Loucy (cell line): ENCODE measurements around the gene IGF1R.

Source experiments
- CTCF ChIP-seq: fragments of 200-600 bp; sonication (generic); conservative IDR thresholded peaks from 2 replicates; pipeline ENCODE4 v1.5.1; 2014; ENCODE audit warnings: mild to moderate bottlenecking, antibody characterized with exemption, low read length
- EZH2phosphoT487 ChIP-seq: fragments of 200-600 bp; IDR thresholded peaks from 2 replicates; pipeline ENCODE4 v1.6.1; 2018; ENCODE audit warnings: antibody characterized with exemption, mild to moderate bottlenecking, moderate library complexity, borderline replicate concordance

DNA sequence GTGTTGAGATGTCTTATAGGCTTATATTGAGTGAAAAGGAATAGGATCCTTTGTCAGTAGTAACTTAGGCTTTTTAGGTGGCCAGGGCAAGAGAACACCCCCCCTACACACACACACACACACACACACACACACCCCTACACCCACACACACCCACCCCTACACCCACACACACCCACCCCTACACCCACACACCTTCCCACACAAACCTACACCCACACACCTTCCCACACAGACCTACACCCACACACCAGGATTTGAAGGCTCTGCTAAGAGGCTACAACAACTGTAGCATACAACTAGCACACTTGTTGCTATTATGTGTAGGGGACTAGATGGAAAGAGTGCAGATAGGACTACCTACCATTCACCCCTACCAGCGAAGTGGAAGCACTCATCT lies 186.6 kb downstream of the IGF1R start:
- TF ChIP-seq CTCF (no peak), EZH2phosphoT487 (no peak)
